ENCODE results near the gene FGFR2.

- TF ChIP-seq POLR2A (IDR thresholded peaks at IDR 0.05) (no peak), CTCF (IDR thresholded peaks at IDR 0.05) (no peak)
These were observed 145.1 kb downstream of the FGFR2 start for GRCh38 chr10:121453160-121453559.

Measured in suprapubic skin (tissue), 3 donors.